HG02763 (cell line): ENCODE measurements around the gene CAPN12.

ENCODE experiments used
- ATAC-seq: cut with Tn5 transposase; IDR thresholded peaks from one replicate; pipeline ENCODE4 v1.9.1; 2021; ENCODE audit warnings: mild to moderate bottlenecking, moderate library complexity; ENCODE audit not compliant: unreplicated experiment

The CAPN12 gene

GRCh38 chr19:38712161-38712748, 32.0 kb downstream of the CAPN12 start:
- ATAC-seq = no peak

GRCh38 chr19:38711726-38712153, 32.5 kb downstream of the CAPN12 start:
- no peak for ATAC-seq

- no peak for ATAC-seq
These were observed 33.1 kb downstream of the CAPN12 start for GRCh38 chr19:38710928-38711725.

- ATAC-seq = no peak
These were observed 33.9 kb downstream of the CAPN12 start for GRCh38 chr19:38710416-38710702.

- no peak for ATAC-seq
These were observed 34.4 kb downstream of the CAPN12 start for GRCh38 chr19:38709671-38710415.

- ATAC-seq = no peak
These were observed 35.2 kb downstream of the CAPN12 start for GRCh38 chr19:38709119-38709518.

GRCh38 chr19:38708413-38709024, 35.8 kb downstream of the CAPN12 start:
- ATAC-seq = no peak

GRCh38 chr19:38707512-38708114, 36.7 kb downstream of the CAPN12 start:
- no peak for ATAC-seq

GRCh38 chr19:38706792-38707511, 37.3 kb downstream of the CAPN12 start:
- ATAC-seq = no peak

GRCh38 chr19:38705197-38706019, 38.9 kb downstream of the CAPN12 start:
- no peak for ATAC-seq

GRCh38 chr19:38704488-38705026, 39.7 kb downstream of the CAPN12 start:
- no peak for ATAC-seq

GRCh38 chr19:38703509-38703908, 40.8 kb downstream of the CAPN12 start:
- ATAC-seq = no peak

- no peak for ATAC-seq
These were observed 42.0 kb downstream of the CAPN12 start for GRCh38 chr19:38702278-38702677.

GRCh38 chr19:38701455-38702063, 42.7 kb downstream of the CAPN12 start:
- ATAC-seq = no peak

- no peak for ATAC-seq
These were observed 43.3 kb downstream of the CAPN12 start for GRCh38 chr19:38700902-38701454.

- ATAC-seq = no peak
These were observed 43.8 kb downstream of the CAPN12 start for GRCh38 chr19:38700350-38700901.

GRCh38 chr19:38699647-38700349, 44.5 kb downstream of the CAPN12 start:
- no peak for ATAC-seq

- no peak for ATAC-seq
These were observed 45.3 kb downstream of the CAPN12 start for GRCh38 chr19:38699027-38699346.
